SK-N-SH treated with all-trans-retinoic acid at 6 μM for 48 hours (cell line): Measurements from ENCODE around the gene QKI.

ENCODE experiments used
- ATAC-seq: fragments of 200-7000 bp; cut with Tn5 transposase; 3 replicates; pipeline ENCODE4 v1.9.1; 2020; ENCODE audit warnings: mild to moderate bottlenecking, moderate library complexity
- ARNTL ChIP-seq: fragments of 450-650 bp; formaldehyde crosslinking; IDR thresholded peaks from 2 replicates; pipeline ENCODE4 v1.5.0; 2020; ENCODE audit warnings: low read depth, mild to moderate bottlenecking, moderate library complexity, borderline replicate concordance
- ESRRG ChIP-seq: fragments of 250-450 bp; sonication (Bioruptor Pico); IDR thresholded peaks from 2 replicates; pipeline ENCODE4 v1.6.1; 2021; ENCODE audit warnings: mild to moderate bottlenecking
- ISL1 ChIP-seq: fragments of 250-450 bp; sonication (Bioruptor Pico); IDR thresholded peaks from 2 replicates; pipeline ENCODE4 v2.1.2; 2022; ENCODE audit warnings: mild to moderate bottlenecking, moderate library complexity
- OSR1 ChIP-seq: fragments of 250-450 bp; sonication (Bioruptor Pico); IDR thresholded peaks from 2 replicates; pipeline ENCODE4 v1.8.0; 2022; ENCODE audit warnings: moderate library complexity, mild to moderate bottlenecking, inconsistent platforms
- PPARA ChIP-seq: fragments of 250-450 bp; sonication (Bioruptor Pico); IDR thresholded peaks from 2 replicates; pipeline ENCODE4 v1.5.0; 2020; ENCODE audit warnings: mild to moderate bottlenecking, borderline replicate concordance
- RARB ChIP-seq: fragments of 250-450 bp; sonication (Bioruptor Pico); IDR thresholded peaks from 2 replicates; pipeline ENCODE4 v1.8.0; 2021; ENCODE audit warnings: mild to moderate bottlenecking, moderate library complexity
- SNAI2 ChIP-seq: fragments of 250-450 bp; sonication (Bioruptor Pico); IDR thresholded peaks from 2 replicates; pipeline ENCODE4 v1.5.0; 2020; ENCODE audit warnings: mild to moderate bottlenecking, moderate library complexity
- TCF4 ChIP-seq: fragments of 250-450 bp; sonication (Bioruptor Pico); IDR thresholded peaks from 2 replicates; pipeline ENCODE4 v1.8.0; 2021; ENCODE audit warnings: mild to moderate bottlenecking, moderate library complexity, borderline replicate concordance
- TOX ChIP-seq: fragments of 250-450 bp; sonication (Bioruptor Pico); IDR thresholded peaks from 2 replicates; pipeline ENCODE4 v1.8.0; 2021; ENCODE audit warnings: mild to moderate bottlenecking, moderate library complexity, borderline replicate concordance
- ZC3H10 ChIP-seq: fragments of 250-450 bp; sonication (Bioruptor Pico); IDR thresholded peaks from 2 replicates; pipeline ENCODE4 v1.5.1; 2021; ENCODE audit warnings: mild to moderate bottlenecking, moderate library complexity
- ZFP3 ChIP-seq: fragments of 250-450 bp; sonication (Bioruptor Pico); IDR thresholded peaks from 2 replicates; pipeline ENCODE4 v1.5.0; 2020; ENCODE audit warnings: mild to moderate bottlenecking, moderate library complexity
- ZFP30 ChIP-seq: fragments of 450-650 bp; formaldehyde crosslinking; IDR thresholded peaks from 2 replicates; pipeline ENCODE4 v1.5.0; 2022; ENCODE audit warnings: mild to moderate bottlenecking, moderate library complexity
- ZNF70 ChIP-seq: fragments of 450-650 bp; formaldehyde crosslinking; IDR thresholded peaks from 2 replicates; pipeline ENCODE4 v1.5.0; 2020; ENCODE audit warnings: mild to moderate bottlenecking, moderate library complexity
- ZNF8 ChIP-seq: fragments of 450-650 bp; formaldehyde crosslinking; IDR thresholded peaks from 2 replicates; pipeline ENCODE4 v1.5.0; 2020; ENCODE audit warnings: mild to moderate bottlenecking, moderate library complexity
- TF ChIP-seq, protein P1 (sequence below): fragments of 250-450 bp; sonication (Bioruptor Pico); IDR thresholded peaks from 2 replicates; pipeline ENCODE4 v1.5.1; 2020; ENCODE audit warnings: low read depth, mild to moderate bottlenecking, moderate library complexity
- TF ChIP-seq, protein P2 (sequence below): fragments of 250-450 bp; sonication (Bioruptor Pico); IDR thresholded peaks from 2 replicates; pipeline ENCODE4 v1.8.0; 2021; ENCODE audit warnings: low read depth, mild to moderate bottlenecking, moderate library complexity, borderline replicate concordance
- TF ChIP-seq, protein P3 (sequence below): fragments of 250-450 bp; sonication (Bioruptor Pico); IDR thresholded peaks from 2 replicates; pipeline ENCODE4 v1.5.0; 2020; ENCODE audit warnings: mild to moderate bottlenecking, moderate library complexity
- TF ChIP-seq, protein P4 (sequence below): fragments of 250-450 bp; sonication (Bioruptor Pico); IDR thresholded peaks from 2 replicates; pipeline ENCODE4 v1.5.1; 2021; ENCODE audit warnings: mild to moderate bottlenecking, moderate library complexity

Gene QKI

DNA sequence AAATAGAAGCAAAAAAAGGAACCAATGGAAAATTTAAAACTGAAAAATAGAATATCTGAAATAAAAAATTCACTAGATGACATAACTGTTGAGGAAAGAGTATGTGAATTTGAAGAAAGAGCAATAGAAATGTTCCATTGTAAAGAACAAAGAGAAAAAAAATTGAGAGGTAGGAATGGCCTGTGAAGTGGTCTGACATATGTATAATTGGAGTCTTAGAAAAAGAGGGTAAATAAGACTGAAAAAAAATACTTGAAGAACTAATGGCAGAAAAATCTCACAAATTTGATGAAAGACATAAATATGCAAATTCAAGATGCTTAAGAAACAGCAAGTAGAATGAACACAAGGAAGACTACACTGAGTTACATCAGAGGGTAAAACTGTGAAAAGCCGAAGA is 93.4 kb downstream of the QKI start:
- TF ChIP-seq ESRRG (CRISPR knock-in tag): no peak
- no peak for TF ChIP-seq ZC3H10
- no peak for TF ChIP-seq TOX (CRISPR knock-in tag)
- TF ChIP-seq, protein P1, sequence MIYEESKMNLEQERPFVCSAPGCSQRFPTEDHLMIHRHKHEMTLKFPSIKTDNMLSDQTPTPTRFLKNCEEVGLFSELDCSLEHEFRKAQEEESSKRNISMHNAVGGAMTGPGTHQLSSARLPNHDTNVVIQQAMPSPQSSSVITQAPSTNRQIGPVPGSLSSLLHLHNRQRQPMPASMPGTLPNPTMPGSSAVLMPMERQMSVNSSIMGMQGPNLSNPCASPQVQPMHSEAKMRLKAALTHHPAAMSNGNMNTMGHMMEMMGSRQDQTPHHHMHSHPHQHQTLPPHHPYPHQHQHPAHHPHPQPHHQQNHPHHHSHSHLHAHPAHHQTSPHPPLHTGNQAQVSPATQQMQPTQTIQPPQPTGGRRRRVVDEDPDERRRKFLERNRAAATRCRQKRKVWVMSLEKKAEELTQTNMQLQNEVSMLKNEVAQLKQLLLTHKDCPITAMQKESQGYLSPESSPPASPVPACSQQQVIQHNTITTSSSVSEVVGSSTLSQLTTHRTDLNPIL (CRISPR knock-in tag): no peak
- TF ChIP-seq RARB (CRISPR knock-in tag): no peak
- TF ChIP-seq, protein P2, sequence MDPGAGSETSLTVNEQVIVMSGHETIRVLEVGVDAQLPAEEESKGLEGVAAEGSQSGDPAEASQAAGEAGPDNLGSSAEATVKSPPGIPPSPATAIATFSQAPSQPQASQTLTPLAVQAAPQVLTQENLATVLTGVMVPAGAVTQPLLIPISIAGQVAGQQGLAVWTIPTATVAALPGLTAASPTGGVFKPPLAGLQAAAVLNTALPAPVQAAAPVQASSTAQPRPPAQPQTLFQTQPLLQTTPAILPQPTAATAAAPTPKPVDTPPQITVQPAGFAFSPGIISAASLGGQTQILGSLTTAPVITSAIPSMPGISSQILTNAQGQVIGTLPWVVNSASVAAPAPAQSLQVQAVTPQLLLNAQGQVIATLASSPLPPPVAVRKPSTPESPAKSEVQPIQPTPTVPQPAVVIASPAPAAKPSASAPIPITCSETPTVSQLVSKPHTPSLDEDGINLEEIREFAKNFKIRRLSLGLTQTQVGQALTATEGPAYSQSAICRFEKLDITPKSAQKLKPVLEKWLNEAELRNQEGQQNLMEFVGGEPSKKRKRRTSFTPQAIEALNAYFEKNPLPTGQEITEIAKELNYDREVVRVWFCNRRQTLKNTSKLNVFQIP: no peak
- no peak for TF ChIP-seq PPARA (CRISPR knock-in tag)
- TF ChIP-seq SNAI2 (CRISPR knock-in tag): no peak
- no peak for TF ChIP-seq ISL1 (CRISPR knock-in tag)
- TF ChIP-seq ZFP3 (CRISPR knock-in tag): no peak
- no peak for ATAC-seq

DNA sequence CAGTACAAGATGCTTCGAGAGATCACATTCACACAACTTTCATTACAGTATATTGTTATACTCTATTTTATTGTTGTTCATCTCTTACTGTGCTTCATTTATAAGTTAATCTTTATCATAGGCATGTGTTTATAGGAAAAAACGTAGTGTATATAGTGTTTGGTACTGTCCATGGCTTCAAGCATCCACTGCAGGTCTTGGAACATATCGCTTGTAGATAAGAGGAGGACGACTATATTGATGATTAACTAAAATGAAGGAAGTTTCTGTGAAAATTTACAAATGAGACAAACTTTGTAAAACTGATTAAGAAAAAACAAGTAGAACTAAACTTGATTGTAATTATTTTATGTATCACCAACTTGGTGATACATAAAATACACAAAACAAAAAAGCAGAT is 98.5 kb downstream of the QKI start:
- ATAC-seq: no peak
- no peak for TF ChIP-seq SNAI2 (CRISPR knock-in tag)
- TF ChIP-seq, protein P1 (CRISPR knock-in tag): no peak

DNA sequence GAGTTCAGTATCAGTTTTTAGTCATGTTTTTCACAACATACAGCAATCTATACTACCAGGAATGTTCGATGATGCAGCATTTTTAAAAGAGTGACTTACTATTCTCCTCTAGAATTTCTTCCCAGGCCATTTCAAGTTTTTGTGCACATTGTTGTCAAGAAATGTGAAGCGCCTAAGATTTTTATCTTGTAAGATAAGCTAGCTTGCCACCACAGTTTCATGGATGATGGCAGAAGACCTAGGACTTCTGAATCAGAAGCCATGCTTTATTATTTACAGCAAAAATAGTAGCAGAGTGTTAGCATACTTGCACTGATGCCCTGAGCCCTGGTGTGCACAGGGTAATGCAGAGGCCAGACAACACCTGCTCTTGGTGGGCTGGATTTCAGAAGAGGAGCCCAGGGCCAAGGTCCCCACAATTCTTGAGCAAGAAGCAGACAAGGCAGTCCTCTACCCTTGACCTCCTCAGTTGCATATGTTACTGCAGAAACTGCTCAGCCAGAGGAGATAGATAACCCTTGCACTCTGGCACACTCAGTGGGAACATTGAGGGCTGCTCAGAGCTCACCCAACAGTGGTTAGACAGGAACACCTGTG is 99.2 kb downstream of the QKI start:
- ATAC-seq: no peak
- TF ChIP-seq ZFP3 (CRISPR knock-in tag) (no peak), ZNF8 (CRISPR knock-in tag) (no peak)

DNA sequence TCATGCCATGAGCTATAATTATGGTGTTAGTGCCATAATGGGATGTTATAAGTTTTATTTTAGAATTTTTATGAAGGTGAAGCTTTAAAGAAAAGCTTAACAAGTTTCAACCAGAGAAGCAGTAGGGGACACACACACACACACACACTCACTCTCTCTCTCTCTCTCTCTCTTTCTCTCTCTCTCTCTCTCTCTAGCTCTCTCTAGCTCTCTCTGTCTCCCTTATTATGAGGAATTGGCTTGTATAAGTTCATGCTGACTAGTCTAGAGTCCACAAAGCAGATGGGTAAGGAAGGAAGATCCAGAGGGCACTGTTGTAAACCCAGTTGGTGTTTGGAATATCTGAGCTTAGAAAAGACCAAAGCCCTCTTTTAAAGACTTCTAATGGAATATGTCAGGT is 102.4 kb downstream of the QKI start:
- TF ChIP-seq ZC3H10: no peak
- TF ChIP-seq OSR1 (CRISPR knock-in tag): no peak
- TF ChIP-seq PPARA (CRISPR knock-in tag): no peak
- TF ChIP-seq SNAI2 (CRISPR knock-in tag): no peak
- ATAC-seq: no peak

DNA sequence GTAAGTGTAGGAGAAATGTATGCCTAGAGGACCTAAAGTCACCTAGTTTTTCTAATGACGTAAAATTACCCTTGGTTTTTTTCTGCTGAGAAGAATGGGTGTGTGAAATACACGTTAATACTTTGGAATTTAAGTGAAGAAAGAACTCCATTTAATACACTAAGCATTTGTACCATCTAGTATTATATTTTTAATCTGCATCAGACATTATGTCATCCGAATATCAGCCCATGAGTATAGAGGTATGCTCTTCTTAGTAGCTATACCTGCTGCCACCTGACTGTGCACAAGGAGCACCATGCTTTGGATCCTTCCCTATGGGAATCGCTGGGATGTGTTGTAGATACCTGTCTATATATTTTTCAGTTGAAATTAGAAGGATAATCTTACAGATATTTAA is 106.4 kb downstream of the QKI start:
- no peak for ATAC-seq
- TF ChIP-seq ISL1 (CRISPR knock-in tag) (no peak), TOX (CRISPR knock-in tag) (no peak), RARB (CRISPR knock-in tag) (no peak), ZNF70 (no peak), ZFP30 (CRISPR knock-in tag) (no peak), ZNF8 (CRISPR knock-in tag) (no peak), ZC3H10 (no peak), ESRRG (CRISPR knock-in tag) (no peak), ZFP3 (CRISPR knock-in tag) (no peak), OSR1 (CRISPR knock-in tag) (no peak), TCF4 (no peak), ARNTL (CRISPR knock-in tag) (no peak)
- TF ChIP-seq, protein P3, sequence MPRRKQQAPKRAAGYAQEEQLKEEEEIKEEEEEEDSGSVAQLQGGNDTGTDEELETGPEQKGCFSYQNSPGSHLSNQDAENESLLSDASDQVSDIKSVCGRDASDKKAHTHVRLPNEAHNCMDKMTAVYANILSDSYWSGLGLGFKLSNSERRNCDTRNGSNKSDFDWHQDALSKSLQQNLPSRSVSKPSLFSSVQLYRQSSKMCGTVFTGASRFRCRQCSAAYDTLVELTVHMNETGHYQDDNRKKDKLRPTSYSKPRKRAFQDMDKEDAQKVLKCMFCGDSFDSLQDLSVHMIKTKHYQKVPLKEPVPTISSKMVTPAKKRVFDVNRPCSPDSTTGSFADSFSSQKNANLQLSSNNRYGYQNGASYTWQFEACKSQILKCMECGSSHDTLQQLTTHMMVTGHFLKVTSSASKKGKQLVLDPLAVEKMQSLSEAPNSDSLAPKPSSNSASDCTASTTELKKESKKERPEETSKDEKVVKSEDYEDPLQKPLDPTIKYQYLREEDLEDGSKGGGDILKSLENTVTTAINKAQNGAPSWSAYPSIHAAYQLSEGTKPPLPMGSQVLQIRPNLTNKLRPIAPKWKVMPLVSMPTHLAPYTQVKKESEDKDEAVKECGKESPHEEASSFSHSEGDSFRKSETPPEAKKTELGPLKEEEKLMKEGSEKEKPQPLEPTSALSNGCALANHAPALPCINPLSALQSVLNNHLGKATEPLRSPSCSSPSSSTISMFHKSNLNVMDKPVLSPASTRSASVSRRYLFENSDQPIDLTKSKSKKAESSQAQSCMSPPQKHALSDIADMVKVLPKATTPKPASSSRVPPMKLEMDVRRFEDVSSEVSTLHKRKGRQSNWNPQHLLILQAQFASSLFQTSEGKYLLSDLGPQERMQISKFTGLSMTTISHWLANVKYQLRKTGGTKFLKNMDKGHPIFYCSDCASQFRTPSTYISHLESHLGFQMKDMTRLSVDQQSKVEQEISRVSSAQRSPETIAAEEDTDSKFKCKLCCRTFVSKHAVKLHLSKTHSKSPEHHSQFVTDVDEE (CRISPR knock-in tag): no peak
- TF ChIP-seq, protein P4, sequence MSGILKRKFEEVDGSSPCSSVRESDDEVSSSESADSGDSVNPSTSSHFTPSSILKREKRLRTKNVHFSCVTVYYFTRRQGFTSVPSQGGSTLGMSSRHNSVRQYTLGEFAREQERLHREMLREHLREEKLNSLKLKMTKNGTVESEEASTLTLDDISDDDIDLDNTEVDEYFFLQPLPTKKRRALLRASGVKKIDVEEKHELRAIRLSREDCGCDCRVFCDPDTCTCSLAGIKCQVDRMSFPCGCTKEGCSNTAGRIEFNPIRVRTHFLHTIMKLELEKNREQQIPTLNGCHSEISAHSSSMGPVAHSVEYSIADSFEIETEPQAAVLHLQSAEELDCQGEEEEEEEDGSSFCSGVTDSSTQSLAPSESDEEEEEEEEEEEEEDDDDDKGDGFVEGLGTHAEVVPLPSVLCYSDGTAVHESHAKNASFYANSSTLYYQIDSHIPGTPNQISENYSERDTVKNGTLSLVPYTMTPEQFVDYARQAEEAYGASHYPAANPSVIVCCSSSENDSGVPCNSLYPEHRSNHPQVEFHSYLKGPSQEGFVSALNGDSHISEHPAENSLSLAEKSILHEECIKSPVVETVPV (CRISPR knock-in tag): no peak
- TF ChIP-seq, protein P1 (CRISPR knock-in tag): no peak
- TF ChIP-seq, protein P2: no peak
- TF ChIP-seq, all 23 proteins: peak for 0
